GM21723 (cell line): ENCODE measurements around the gene RAET1G.

Experiments used
- ATAC-seq: cut with Tn5 transposase; IDR thresholded peaks from one replicate; pipeline ENCODE4 v1.9.1; 2021; ENCODE audit warnings: mild to moderate bottlenecking, moderate library complexity; ENCODE audit not compliant: unreplicated experiment

RAET1G gene

GRCh38 chr6:149869275-149869892, 53.5 kb downstream of the RAET1G start:
- ATAC-seq: no peak

- no peak for ATAC-seq
These were observed 54.9 kb downstream of the RAET1G start for GRCh38 chr6:149867876-149868640.
